Panc1 (cell line): Measurements from ENCODE around the gene MRPL16.

ENCODE experiments used
- POLR2AphosphoS5 ChIP-seq: IDR thresholded peaks from 2 replicates; pipeline ENCODE4 v1.6.1; 2012; ENCODE audit warnings: mild to moderate bottlenecking, low read depth, low read length, moderate library complexity
- TF ChIP-seq, protein P1 (sequence below): fragments of 450-650 bp; IDR thresholded peaks from 2 replicates; pipeline ENCODE4 v1.5.1; 2017; ENCODE audit warnings: mild to moderate bottlenecking

DNA sequence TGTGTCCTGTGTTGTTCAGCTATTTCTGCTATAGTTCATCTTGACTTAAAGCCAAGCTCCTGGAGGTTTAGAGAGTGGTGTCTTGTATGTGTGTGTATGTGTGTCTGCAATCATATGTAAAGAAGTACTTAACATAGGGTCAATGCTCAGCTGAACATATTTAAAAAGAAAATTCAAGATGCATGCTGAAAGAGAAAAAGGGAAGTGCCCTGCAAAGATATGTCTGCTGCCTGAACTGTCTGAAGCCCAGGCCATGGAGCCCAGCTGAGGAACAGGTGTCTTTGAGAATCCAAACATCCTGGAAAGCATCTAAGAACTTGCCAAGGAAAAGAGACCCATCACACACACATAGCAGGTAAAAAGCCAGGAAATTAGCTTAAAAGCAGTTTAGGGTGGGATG lies 49.1 kb upstream of the MRPL16 start:
- TF ChIP-seq POLR2AphosphoS5: no peak
- TF ChIP-seq, protein P1, sequence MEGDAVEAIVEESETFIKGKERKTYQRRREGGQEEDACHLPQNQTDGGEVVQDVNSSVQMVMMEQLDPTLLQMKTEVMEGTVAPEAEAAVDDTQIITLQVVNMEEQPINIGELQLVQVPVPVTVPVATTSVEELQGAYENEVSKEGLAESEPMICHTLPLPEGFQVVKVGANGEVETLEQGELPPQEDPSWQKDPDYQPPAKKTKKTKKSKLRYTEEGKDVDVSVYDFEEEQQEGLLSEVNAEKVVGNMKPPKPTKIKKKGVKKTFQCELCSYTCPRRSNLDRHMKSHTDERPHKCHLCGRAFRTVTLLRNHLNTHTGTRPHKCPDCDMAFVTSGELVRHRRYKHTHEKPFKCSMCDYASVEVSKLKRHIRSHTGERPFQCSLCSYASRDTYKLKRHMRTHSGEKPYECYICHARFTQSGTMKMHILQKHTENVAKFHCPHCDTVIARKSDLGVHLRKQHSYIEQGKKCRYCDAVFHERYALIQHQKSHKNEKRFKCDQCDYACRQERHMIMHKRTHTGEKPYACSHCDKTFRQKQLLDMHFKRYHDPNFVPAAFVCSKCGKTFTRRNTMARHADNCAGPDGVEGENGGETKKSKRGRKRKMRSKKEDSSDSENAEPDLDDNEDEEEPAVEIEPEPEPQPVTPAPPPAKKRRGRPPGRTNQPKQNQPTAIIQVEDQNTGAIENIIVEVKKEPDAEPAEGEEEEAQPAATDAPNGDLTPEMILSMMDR: no peak
